Myocyte (in vitro differentiated cells): ENCODE results near the gene PWWP2B. TPM values are rescaled to one million over a fixed set of nuclear protein-coding genes. Genes with fewer than 3 reads are reported as not detected.

Experiments used
- DNase-seq: peaks from one replicate; pipeline ENCODE4 v3.0.0-alpha.2; 2012; ENCODE audit warnings: low read depth
- total RNA-seq: library from RNA; depleted of rRNA; stranded (reverse); fragments of >200 nt; gene quantifications from 2 replicates; pipeline ENCODE4 v1.2.3, GENCODE V29; 2014

The PWWP2B gene
- total RNA-seq, 1 donor from 2014 or later, result 11.1 TPM

- DNase-seq, result no peak
These were observed 59.9 kb downstream of the PWWP2B start for GRCh38 chr10:132456881-132457280.

GRCh38 chr10:132457328-132458070, 60.5 kb downstream of the PWWP2B start:
- no peak for DNase-seq

GRCh38 chr10:132458071-132458585, 61.1 kb downstream of the PWWP2B start:
- no peak for DNase-seq

- peak; percentile 49 for DNase-seq
These were observed 61.7 kb downstream of the PWWP2B start for GRCh38 chr10:132458586-132459300.

GRCh38 chr10:132459301-132460003, 62.5 kb downstream of the PWWP2B start:
- DNase-seq, result no peak

GRCh38 chr10:132460071-132460470, 63.1 kb downstream of the PWWP2B start:
- no peak for DNase-seq

- no peak for DNase-seq
These were observed 63.7 kb downstream of the PWWP2B start for GRCh38 chr10:132460691-132461090.

GRCh38 chr10:132461103-132461682, 64.2 kb downstream of the PWWP2B start:
- DNase-seq, result no peak

- peak; percentile 42 for DNase-seq
These were observed 64.8 kb downstream of the PWWP2B start for GRCh38 chr10:132461683-132462231.

GRCh38 chr10:132462463-132463332, 65.7 kb downstream of the PWWP2B start:
- DNase-seq, result no peak

- DNase-seq, result no peak
These were observed 66.6 kb downstream of the PWWP2B start for GRCh38 chr10:132463333-132464255.

GRCh38 chr10:132464256-132465192, 67.5 kb downstream of the PWWP2B start:
- DNase-seq, result no peak

GRCh38 chr10:132465193-132465888, 68.3 kb downstream of the PWWP2B start:
- no peak for DNase-seq

GRCh38 chr10:132465889-132466519, 69.0 kb downstream of the PWWP2B start:
- DNase-seq, result no peak

GRCh38 chr10:132466520-132467463, 69.8 kb downstream of the PWWP2B start:
- DNase-seq, result no peak
